HepG2 (cell line): Measurements from ENCODE around the gene HS3ST5. TPM values are rescaled to one million over a fixed set of nuclear protein-coding genes. Genes with fewer than 3 reads are reported as not detected.

Experiments
- CREM ChIP-seq, 2 experiments: sonication (generic) in 1 of 2; formaldehyde crosslinking in 1 of 2; IDR thresholded peaks; 2 replicates each; pipeline versions ENCODE4 v1.4.0 to v1.6.1; 2016 to 2020; ENCODE audit warnings: antibody characterized with exemption in 1 of 2, mild to moderate bottlenecking in 1 of 2, missing genetic modification reagents in 1 of 2
- EP300 ChIP-seq, 3 experiments: sonication (generic) in 1 of 3; formaldehyde crosslinking in 1 of 3; IDR thresholded peaks; 2 replicates each; pipeline versions ENCODE4 v1.5.1 to v1.6.1; 2011 to 2020; ENCODE audit warnings: low read depth in 2 of 3, low read length in 2 of 3, borderline replicate concordance in 1 of 3, improper control_type of control experiment in 1 of 3, mild to moderate bottlenecking in 1 of 3, missing genetic modification reagents in 1 of 3, moderate library complexity in 1 of 3
- GATA4 ChIP-seq: sonication (generic); IDR thresholded peaks from 2 replicates; pipeline ENCODE4 v1.6.1; 2016; ENCODE audit warnings: antibody characterized with exemption, low read depth, borderline replicate concordance
- GATAD2A ChIP-seq: IDR thresholded peaks from 2 replicates; pipeline ENCODE4 v1.6.1; 2016
- MBD4 ChIP-seq: IDR thresholded peaks from 2 replicates; pipeline ENCODE4 v1.6.1; 2012; ENCODE audit warnings: low read length, inconsistent platforms, borderline replicate concordance
- SAP130 ChIP-seq: IDR thresholded peaks from 2 replicates; pipeline ENCODE4 v1.6.1; 2016; ENCODE audit warnings: low read depth
- SNAPC2 ChIP-seq: sonication (generic); formaldehyde crosslinking; IDR thresholded peaks from 2 replicates; pipeline ENCODE4 v1.8.1; 2022; ENCODE audit warnings: mild to moderate bottlenecking, missing genetic modification reagents
- SOX13 ChIP-seq, 3 experiments: fragments of 450-650 bp in 1 of 3; sonication (generic) in 1 of 3; formaldehyde crosslinking in 1 of 3; IDR thresholded peaks in 2 of 3; conservative IDR thresholded peaks in 1 of 3; 2 replicates each; pipeline versions ENCODE4 v1.5.0 to v1.6.1; 2016 to 2020; ENCODE audit warnings: antibody characterized with exemption in 1 of 3, mild to moderate bottlenecking in 1 of 3, missing compliant biosample characterization in 1 of 3, missing genetic modification reagents in 1 of 3, moderate library complexity in 1 of 3
- U2AF1 ChIP-seq: fragments of 200-400 bp; formaldehyde crosslinking; optimal IDR thresholded peaks from 2 replicates; pipeline ENCODE3; 2017; ENCODE audit warnings: mild to moderate bottlenecking, low read depth, low read length
- polyA plus RNA-seq, 8 experiments: library from polyadenylated mRNA; depleted of rRNA in 3 of 8; stranded (reverse) in 7 of 8; unstranded in 1 of 8; fragments of >200 nt; fragmentation: Illumina TruSeq in 4 of 8; extraction: Trizol in 4 of 8; gene quantifications; 2 replicates each; pipeline versions ENCODE4 v1.2.1 to v1.2.3, GENCODE V29; 2011 to 2016; ENCODE audit warnings: low read depth in 4 of 8, missing spikeins in 1 of 8, mixed read lengths in 1 of 8; ENCODE audit not compliant: insufficient read depth in 1 of 8
- total RNA-seq, 5 experiments: library from RNA; depleted of rRNA; stranded (reverse); fragments of >200 nt; fragmentation: Illumina TruSeq; extraction: Trizol; gene quantifications; 2 replicates each; pipeline ENCODE4 v1.2.3, GENCODE V29; 2016; ENCODE audit warnings: low read depth in 1 of 5
- TF ChIP-seq, protein P1 (sequence below): IDR thresholded peaks from 2 replicates; pipeline ENCODE4 v1.4.0; 2020; ENCODE audit warnings: mild to moderate bottlenecking, missing genetic modification reagents

HS3ST5 gene
- total and polyA plus RNA-seq, 2 of the 13 experiments (the other 11 are each of a cell fraction or from before 2014, with no cell fraction given) = 1.1 to 1.6 TPM

DNA sequence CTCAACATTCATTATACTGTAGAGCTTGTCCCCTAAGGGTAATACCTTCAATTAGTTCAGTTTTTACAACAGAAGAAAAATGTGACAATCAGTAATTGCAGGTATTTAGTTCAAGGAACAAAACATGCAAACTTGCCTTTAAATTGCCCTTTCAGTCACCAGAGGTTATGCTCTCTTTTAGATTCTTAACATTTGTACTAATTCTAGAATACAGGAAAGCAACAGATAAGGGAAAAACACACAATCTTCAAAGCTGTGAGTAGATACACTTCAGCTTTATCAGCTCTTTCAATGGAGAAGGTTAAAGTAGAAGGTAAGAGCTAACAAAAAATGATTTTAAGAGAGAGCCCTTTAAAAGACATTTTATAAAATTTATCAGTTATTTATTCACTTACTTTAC lies 173.1 kb downstream of the HS3ST5 start (continued):
- TF ChIP-seq SAP130 (CRISPR knock-in tag) (peak; percentile 10; the same call in 1 of the 2 replicates), MBD4 (0 out of 2 replicates have a peak, but pooled peaks have one; percentile 11), U2AF1 (no peak), GATA4 (peak; percentile 71; the same call in 1 of the 2 replicates), SNAPC2 (no peak), CREM (IDR thresholded peaks at IDR 0.05) (peak; percentile 53; the same call in 1 of the 2 replicates), CREM (CRISPR knock-in tag; IDR thresholded peaks at IDR 0.05) (no peak), GATAD2A (peak; percentile 33), EP300 (IDR thresholded peaks at IDR 0.05; ENCODE audit: low read depth in 2 of 2, low read length in 2 of 2) (peak in 1 of 2 experiments; percentile 84; a peak in 2 of 4 replicates), EP300 (CRISPR knock-in tag; IDR thresholded peaks at IDR 0.05; ENCODE audit: borderline replicate concordance) (no peak), SOX13 (IDR thresholded peaks at IDR 0.05) (no peak), SOX13 (CRISPR knock-in tag; conservative IDR thresholded peaks at IDR 0.05 in 1 of 2, IDR thresholded peaks at IDR 0.05 in 1 of 2) (peak in 1 of 2 experiments; percentile 74; a peak in 2 of 4 replicates)
- TF ChIP-seq, protein P1, sequence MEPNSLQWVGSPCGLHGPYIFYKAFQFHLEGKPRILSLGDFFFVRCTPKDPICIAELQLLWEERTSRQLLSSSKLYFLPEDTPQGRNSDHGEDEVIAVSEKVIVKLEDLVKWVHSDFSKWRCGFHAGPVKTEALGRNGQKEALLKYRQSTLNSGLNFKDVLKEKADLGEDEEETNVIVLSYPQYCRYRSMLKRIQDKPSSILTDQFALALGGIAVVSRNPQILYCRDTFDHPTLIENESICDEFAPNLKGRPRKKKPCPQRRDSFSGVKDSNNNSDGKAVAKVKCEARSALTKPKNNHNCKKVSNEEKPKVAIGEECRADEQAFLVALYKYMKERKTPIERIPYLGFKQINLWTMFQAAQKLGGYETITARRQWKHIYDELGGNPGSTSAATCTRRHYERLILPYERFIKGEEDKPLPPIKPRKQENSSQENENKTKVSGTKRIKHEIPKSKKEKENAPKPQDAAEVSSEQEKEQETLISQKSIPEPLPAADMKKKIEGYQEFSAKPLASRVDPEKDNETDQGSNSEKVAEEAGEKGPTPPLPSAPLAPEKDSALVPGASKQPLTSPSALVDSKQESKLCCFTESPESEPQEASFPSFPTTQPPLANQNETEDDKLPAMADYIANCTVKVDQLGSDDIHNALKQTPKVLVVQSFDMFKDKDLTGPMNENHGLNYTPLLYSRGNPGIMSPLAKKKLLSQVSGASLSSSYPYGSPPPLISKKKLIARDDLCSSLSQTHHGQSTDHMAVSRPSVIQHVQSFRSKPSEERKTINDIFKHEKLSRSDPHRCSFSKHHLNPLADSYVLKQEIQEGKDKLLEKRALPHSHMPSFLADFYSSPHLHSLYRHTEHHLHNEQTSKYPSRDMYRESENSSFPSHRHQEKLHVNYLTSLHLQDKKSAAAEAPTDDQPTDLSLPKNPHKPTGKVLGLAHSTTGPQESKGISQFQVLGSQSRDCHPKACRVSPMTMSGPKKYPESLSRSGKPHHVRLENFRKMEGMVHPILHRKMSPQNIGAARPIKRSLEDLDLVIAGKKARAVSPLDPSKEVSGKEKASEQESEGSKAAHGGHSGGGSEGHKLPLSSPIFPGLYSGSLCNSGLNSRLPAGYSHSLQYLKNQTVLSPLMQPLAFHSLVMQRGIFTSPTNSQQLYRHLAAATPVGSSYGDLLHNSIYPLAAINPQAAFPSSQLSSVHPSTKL (CRISPR knock-in tag) = peak; percentile 33; the same call in 1 of the 2 replicates
